T-helper 1 cell (primary cell): ENCODE measurements around the gene BRICD5.
"Not testable (repeated sequence)": the region's sequence is repeated elsewhere in the genome, so short reads cannot be mapped to it uniquely, and the experiment has no call there.

ENCODE experiments used
- DNase-seq, 5 donors: peaks; one replicate each; pipeline ENCODE4 v3.0.0-alpha.2; 2012 to 2020
- total RNA-seq, 4 donors: gene quantifications; one replicate each; lab custom pipeline; 2026; lab: John Stamatoyannopoulos, UW

Gene BRICD5
- 0.27 to 2.3 (median 2.0) reads per million in 4 donors for total RNA-seq

DNA sequence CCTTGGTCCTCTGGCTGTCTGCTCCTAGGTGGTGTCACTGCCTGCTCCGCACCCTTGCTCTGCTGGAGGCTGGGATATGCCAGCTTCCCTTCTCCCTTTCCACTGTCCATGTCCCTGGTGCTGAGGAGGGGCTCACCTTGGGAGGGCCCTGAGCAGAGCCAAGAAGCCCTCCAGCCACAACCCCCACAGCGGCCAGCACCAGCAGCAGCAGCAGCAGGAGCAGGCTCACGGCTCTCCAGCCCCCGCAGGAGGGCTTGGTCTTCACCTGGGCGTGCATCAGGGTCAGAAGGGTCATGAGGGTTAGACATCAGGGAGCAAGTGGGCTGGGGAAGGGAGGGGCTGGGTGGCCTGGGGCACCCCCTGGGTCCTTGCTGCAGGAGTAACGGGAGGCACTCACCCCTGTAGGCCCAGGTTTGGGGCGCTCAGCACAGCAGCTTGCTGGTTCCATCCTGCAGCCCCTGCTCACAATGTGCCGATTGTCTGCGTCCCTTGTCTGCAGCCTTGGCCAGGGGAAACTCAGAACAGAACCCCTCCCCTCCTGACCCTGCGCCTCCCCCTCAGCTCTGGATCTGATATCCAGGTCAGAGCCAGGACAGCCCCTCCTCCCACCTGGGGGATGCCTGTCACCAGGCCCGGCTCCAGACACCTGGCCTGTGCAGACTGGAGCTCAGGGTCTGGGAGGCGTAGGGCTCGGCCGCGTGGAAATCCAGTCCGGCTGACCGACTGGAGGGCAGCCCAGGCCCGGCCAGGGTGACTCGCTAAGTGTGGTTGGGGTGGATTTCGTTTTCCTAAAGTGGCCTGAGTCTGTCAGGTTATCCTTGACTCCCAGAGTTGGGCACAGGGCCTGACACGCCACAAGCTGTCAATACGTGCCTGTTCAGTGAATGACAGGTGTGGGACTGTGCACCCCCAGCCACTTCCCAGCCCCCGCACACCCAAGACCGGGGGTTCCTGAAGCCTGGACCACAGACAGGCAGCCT lies at the start of gene BRICD5:
Gene BRICD5 (minus strand): TSS at position 478 of the 980 bp plus-strand sequence. CDS start 30 bp downstream, at position 448.
- no peak for DNase-seq

DNA sequence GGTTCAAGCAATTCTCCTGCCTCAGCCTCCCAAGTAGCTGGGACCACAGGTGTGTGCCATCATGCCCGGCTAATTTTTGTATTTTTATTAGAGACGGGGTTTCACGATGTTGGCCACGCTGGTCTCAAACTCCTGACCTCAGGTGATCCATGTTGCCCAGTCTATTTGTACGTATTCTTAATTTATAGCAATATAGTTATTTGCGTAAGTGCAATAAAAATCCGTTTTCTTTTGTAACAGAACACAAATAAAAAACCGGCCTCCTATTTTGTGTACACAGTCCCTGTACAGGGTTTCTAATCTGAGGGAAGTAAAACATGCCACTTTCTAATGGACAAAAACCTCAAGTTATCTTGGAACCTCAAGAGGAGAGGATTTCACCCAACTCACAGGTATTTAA lies 49.6 kb upstream of the BRICD5 start:
- no peak for DNase-seq

DNA sequence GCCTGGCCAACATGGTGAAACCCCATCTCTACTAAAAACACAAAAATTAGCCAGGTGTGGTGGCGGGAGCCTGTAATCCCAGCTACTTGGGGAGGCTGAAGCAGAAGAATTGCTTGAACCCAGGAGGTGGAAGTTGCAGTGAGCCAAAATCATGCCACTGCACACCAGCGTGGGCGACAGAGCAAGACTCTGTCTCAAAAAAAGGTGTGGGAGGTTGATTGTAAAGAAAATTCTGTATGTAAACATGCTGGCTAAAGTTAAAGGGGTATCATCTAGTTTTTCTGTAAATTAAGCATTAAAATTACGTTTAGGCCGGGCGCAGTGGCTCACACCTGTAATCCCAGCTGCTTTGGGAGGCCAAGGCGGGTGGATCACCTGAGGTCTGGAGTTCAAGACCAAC lies 47.9 kb upstream of the BRICD5 start:
- DNase-seq = not testable (repeated sequence)

DNA sequence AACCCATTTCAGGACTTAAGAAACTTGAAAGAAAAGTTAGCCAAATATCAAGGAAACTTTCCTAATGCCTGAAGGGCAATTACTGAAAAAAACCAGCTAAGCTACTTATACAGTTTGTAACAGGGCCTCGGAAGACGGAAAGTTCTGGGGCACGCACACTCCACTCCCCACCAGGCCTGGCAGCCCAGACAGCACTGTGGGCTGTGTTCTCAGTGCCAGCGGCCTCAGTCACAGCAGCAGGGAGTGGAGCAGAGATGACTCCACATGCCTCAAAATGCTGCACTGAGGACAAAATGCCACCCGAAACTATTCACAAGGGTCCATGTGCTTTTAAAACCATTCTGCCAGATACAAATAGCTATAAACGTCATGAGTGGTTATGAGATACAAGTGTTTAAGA lies 47.1 kb upstream of the BRICD5 start:
- no peak for DNase-seq

DNA sequence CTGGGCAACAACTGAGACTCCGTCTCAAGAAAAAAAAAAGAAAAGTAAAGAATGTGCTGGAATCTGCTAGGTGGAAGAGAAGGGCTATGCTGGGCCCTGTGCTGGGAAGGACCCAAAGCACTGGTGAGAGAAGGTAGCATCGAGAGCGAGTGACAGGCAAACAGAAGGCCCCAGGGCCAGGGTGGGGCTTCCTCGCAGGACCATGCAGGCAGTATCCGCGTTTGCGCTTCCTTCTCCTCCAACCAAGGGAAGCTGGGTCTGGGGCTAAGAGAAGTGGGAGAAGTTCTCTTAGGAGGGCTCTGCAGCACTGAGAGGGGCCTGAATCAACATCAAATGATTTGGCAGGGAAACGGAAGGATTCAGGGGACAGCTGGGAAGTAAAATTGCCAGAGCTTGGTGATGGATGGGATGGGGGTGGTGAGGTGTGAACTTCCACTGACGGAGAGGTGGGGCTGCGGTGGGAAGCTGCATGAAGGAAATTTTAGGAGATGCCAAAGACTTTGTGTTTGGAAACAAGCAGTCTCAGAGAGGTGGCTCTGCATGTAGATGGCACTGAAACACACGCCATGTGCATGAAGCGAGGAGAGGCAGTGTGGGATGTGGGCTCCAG lies 46.0 kb upstream of the BRICD5 start:
- DNase-seq = no peak

DNA sequence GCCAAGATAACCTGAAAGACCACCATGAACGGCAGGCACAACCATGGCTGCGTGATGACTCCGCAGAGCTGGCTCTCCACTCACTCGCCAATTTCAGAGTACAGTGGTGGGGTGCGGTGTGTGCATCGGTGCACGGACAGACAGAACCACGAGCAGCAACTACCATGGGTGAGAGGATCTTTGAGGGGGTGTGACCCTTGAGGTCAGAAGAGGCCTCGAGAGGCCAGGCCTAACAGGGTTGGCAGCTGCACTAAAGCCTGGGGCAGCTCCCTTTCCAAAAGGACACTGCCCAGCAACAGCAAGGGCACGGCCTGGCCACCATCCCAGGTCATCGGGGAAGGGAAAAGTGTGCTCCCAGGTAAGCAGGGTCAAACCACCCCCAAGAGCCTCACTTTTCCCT lies 42.6 kb upstream of the BRICD5 start:
- DNase-seq = no peak

DNA sequence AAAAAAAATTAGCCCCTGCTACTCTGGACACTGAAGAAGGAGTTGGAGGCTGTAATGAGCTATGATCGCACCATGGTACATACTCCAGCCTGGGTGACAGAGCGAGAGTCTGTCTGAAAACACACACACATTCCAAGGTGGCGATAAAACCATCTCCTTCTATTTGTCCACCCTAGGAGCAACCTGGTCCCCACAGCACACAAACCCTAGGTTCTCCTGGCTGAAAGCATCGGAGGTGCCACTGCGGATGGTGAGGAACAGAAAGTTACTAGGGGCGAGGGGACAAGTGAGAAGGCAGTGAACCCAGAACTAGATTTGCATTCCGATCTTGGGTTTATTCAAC lies 42.1 kb upstream of the BRICD5 start:
- DNase-seq = no peak

DNA sequence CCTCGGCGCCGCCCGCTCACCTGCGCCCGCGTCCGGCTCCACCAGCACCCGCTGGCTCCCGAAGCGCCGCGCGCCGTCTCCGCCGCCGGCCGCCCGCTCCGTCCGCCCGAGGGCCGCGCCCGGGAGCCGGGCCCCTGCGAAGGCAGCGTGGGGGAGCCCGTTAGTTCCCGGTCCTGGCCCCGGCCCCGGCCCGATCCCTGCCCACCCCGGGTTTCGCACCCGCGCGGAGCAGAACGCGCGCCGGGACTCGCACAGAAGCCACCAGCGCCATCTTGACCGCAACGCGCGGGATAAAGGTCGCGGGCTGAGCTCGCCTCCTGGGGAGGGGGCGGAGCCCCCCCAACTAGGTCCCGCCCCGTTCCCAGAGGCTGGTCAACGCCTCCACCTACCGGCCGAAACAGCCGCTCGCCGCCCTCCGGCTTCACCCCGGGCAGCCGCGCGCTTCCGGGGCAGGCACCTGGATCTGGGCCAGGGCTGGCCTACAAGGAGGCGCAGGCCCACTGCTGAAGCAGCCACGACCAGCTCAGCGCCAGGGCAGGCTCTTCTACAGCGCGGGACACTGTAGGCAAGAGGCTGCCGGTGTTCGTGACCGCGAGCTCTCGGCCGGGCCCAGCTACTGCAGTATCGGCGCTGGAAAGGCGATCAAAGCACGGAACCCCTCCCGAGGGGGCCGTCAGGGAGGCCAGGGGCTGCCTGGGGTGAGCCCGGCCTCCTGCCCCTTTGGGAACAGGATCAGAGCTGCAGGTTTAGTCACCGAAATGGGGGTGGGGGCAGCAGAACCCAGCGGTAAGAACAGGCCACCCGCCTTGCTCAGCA lies 40.8 kb upstream of the BRICD5 start, which contains the start of gene ECI1:
Gene ECI1 (minus strand): TSS at position 292 of the 816 bp plus-strand sequence. CDS start 21 bp downstream, at position 271.
- DNase-seq = peak; percentile 65 to 89 (median 72)

DNA sequence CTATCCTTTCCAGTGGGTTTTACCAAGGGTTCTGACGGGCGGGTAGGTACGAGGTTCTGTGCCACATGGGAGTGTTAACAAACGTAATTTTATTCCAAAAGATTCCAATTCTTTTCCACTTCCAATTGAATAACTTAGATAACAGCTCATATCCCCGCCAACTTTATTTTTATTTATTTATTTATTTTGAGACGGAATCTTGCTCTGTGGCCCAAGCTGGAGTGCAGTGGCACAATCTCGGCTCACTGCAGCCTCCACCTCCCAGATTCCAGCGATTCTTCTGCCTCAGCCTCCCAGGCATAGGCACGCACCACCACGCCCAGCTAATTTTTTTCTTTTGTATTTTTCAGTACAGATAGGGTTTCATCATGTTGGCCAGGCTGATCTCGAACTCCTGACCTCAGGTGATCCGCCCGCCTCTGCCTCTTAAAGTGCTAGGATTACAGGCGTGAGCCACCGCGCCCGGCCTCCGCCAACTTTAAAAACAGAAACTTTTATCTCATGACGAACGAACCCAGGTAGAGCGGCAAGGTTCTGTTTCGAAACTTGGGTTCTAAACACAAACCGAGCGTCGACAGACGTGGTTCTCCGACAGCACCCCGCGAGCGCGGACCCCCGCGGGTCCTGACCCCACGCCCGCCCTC lies 40.1 kb upstream of the BRICD5 start:
- peak in 3 of 5 donors; percentile 29 to 49 (median 45) for DNase-seq

DNA sequence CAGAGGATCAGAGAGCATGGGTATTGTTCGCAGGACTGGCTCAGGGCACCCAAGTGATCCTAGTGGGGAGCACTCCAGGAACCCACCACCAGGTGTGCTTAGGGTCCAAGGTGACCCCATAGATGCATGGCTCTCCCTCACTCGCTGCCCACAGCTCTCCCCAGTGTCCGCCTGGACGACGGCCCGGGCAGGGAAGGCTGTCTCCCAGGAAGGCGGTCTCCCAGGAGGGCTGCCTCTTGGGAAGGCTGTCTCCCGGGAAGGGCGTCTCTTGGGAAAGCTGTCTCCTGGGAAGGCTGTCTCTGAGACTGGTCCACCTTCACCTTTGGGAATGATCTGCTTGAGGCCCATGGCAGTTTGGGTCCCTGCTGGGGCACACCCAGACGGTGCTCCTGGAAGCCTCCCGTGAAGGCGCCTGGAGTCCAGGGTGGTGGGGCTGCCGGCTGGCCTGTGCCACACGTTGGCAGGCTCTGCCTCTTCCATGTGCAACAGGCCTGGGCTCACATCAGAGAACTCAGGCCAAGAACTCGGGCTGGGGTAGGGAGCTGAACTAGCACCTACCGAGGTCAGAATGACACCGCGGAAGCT lies 35.7 kb upstream of the BRICD5 start:
- DNase-seq = no peak

DNA sequence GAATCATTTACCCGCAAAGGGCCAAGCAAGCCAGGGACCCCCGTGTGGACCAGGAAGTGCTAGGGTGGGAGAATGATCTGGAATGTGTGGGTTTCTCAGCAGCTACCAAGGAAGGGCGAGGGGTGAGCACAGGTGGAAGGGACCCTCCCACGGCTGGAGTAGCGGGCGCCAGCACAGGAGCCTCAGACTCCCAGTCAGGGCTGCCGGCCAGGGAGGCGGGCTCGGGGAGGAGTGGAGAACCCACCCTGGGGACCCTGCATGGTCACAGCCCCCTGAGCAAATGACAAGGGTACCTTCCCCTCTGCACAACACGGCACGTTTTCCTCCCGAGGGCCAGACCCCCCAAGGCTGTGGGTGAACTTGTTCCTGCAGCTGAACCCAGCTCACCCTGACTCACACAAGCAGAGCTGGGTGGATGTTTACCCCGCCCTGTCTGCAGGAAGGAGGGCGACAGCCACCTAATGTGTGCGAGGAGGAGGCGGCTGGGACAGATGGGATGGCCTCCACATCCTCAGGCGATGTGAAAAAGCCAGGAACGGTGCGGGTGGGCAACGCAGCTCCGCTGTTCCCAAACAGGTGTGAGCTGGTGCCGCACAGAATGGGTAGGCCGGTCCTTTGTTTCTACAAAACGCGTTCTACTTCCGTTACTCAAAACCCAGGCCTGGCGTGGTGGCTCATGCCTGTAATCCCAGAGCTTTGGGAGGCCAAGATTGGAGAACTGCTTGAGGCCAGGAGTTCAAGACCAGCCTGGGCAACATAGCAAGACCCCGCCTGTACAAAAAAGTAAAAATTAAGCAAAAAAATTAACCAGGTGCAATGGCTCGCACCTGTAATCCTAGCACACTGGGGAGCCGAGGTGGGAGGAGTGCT lies 34.5 kb upstream of the BRICD5 start:
- DNase-seq = no peak

DNA sequence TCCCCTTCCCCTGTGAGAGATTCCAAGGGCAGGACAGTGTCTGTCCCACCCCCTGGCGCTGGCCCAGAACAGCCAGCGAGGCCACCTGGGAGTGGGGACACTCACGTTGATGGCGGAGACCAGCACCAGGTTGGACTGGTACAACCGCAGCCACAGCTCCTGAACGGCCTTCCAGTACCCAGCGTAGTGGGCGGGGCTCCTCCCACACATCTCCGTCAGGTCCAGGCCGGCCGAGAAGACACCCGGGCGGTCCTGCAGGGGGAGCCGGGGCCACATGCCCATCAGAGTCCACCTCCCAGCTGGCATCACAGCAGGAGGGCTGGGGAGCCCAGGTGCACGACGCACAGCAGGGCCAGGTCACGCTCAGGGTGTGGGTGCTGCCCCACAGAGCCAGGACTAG lies 33.6 kb upstream of the BRICD5 start:
- DNase-seq = no peak

DNA sequence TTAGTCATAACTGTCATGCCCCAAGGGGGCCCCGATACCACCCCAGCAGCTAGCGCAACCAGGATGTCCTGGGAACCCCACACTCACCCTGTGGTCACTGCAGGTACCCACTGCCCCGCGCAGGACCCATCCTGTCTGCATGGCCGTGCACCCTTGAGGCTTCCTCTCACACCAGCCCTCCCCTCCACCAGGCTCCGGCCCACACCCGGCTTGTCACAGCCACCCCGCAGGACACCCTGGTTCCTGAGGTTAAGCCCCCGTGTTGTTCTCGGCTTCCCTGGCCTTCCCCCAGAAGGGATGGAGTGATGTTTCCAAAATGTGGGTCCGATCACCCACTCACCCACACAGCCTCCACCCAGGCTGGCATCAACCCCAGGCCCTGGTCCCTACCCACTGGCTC lies 33.1 kb upstream of the BRICD5 start:
- DNase-seq = no peak

DNA sequence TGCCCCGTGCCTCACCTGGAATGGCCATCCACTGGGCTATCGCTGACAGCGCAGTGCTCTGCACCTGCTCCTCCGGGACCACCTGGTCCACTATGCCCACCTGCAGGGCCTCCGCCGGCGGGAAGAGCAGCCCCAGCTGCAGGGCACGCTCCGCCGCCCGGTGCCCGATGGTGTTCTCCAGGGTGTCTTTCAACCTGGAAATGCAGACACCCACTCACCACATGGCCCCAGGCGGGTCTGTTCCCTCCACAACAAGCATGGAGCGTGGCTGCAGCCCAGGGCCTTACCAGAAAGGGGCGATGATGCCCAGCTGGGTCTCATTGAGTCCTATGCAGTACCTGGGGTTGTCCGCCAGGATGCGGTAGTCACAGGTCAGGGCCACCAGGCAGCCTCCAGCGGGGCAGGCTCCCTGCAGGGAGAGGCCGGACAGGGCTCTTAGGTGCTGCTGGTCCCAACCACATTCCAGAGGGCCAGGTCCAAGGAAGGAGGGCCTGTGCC lies 32.4 kb upstream of the BRICD5 start:
- DNase-seq = no peak

DNA sequence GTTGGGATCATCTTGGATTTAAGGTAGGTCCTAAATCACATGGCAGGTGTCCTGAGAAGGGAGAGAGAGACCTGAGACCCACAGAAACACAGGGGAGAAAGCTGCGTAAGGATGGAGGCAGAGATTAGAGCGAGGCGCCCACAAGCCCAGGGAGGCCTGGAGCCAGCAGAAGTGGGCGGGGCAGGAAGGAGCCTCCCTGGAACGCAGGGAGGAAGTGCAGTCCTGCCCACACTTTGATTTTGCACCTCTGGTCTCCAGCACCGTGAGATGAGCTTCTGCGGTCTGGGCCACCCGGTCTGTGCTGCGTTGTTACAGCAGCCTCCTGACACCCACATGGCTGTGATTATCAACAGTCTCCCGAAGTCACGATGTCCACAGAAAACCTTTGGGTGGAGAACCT lies 31.9 kb upstream of the BRICD5 start:
- DNase-seq = no peak

DNA sequence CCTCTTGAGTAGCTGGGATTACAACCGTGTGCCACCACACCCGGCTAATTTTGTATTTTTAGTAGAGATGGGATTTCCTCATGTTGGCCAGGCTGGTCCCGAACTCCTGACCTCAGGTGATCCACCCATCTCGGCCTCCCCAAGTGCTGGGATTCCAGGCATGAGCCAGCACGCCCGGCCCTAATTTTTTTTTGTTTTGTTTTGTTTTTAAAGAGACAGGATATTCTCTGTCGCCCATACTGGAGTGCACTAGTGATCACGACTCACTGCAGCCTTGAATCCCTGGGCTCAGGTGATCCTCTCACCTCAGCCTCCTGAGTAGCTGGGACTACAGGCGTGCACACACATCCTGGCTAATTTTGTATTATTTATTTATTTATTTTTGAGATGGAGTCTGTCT lies 29.7 kb upstream of the BRICD5 start:
- DNase-seq = not testable (repeated sequence)

DNA sequence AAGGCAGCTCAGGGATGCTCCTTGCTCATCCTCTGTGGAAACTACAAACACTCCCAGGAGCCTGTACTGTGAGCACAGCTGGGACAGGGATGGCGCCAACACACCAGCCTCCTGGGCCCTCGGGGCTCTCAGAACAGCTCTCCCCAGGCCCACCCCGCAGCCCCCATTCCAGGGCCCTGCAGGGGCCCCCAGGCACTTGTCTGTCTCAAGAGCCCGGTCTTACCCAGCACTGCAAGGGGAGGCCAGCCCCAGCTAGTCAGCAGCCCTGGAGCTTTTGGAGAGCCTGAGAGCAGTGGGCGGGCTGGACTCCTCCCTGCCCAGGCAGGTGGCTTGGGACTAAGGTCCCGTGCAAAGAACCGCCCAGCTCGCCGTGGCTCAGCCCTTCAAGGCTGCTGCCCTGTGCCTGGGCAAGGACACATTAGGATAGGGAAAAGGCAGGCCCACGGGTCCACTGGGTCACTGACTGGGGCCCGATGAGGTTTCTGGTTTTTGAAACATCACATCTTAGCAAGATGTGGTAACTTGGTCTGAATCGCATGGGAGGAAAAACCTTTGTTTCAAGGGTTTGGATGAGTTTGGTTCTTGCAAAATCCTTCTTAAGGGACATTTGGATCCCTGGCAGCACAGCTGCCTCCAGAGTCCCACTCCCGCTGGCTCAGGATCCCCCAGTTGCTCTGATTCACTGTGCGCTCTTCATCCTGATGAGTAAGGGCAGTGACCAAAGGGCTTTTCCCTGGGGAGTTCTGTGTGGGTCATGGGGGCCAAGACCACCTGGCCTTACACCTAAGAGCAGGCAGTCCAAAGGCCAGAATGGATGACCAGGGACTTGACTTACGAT lies 28.4 kb upstream of the BRICD5 start:
- DNase-seq = no peak

DNA sequence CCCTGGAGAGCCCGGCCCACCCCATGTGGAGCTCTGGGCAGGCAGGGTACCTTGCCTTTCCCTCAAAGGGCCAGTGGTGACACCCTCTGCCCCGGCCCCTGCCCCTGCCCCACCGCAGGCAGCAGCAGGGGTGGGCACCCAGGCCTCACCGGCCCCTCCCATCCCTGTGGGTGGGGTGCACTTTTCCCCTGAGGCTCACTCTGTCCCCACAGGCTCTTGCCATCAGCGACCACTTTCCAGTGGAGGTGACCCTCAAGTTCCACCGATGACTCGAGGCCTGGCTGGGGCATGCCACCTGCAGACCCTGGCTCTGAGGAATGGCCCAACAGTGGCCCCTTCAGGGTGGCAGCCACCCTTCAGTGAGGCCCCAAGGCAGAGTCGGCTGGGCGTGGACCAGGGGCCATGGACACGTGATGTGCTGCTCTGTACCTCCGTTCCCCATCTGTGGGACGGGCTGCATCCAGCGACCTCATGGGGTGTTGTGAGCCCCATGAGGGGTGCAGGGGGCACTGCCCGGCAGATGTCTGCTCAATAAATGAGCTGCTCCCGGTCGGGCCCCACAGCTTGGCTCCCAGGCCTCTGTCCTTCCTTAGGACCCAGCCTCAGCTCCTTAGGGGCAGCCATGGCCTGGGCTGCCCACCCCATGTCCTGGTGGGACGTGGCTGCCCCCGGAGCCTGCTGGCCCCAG lies 27.6 kb upstream of the BRICD5 start:
- no peak for DNase-seq

DNA sequence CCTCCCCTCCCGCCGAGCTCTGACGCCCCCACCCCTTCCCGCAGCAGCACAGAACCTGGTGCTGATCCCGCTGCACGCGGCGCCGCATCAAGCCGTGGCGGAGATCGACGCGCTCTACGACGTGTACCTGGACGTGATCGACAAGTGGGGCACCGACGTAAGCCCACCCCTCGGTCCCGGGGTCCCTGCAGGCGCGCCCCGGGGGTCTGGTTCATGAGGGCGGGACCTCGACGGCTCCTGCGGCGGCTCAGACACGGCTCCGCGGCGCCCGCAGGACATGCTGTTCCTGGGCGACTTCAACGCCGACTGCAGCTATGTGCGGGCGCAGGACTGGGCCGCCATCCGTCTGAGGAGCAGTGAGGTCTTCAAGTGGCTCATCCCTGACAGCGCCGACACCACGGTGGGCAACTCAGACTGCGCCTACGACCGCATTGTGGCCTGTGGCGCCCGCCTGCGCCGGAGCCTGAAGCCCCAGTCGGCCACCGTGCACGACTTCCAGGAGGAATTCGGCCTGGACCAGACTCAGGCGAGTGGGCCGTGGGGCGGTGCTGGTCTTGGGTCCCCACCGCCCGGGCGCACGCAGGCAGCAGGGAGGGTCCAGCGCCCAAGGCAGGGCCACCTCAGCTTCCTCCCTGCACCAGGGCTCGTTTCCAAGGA lies 27.0 kb upstream of the BRICD5 start:
- DNase-seq = no peak
